Aorta (tissue), 5 donors: ENCODE results near the gene SPATA31D3. TPM values are rescaled to one million over a fixed set of nuclear protein-coding genes. Genes with fewer than 3 reads are reported as not detected.
A peak's percentile ranks its signal among the peaks of the same experiment; 100 is the strongest.
"Not testable (repeated sequence)": the region's sequence is repeated elsewhere in the genome, so short reads cannot be mapped to it uniquely, and the experiment has no call there.

Source experiments
- ATAC-seq: fragments of 200-7000 bp; cut with Tn5 transposase; one replicate; pipeline ENCODE4 v1.9.1; 2022; ENCODE audit warnings: moderate library complexity; ENCODE audit not compliant: low FRiP score
- DNase-seq, 2 donors: peaks; one replicate each; pipeline ENCODE4 v3.0.0-alpha.2; 2020
- H3K27ac ChIP-seq, 2 donors: one replicate each; pipeline ENCODE4 v1.5.1; 2013; ENCODE audit warnings: low read length in 2 of 2, mild to moderate bottlenecking in 2 of 2, moderate library complexity in 2 of 2, control low read depth in 1 of 2, inconsistent platforms in 1 of 2, low read depth in 1 of 2
- H3K27me3 ChIP-seq, 2 donors: one replicate each; pipeline ENCODE4 v1.6.1; 2013; ENCODE audit warnings: control low read depth in 1 of 2, low read length in 1 of 2, mild to moderate bottlenecking in 1 of 2, moderate library complexity in 1 of 2; ENCODE audit not compliant: insufficient read depth in 2 of 2, control insufficient read depth in 1 of 2
- H3K36me3 ChIP-seq, 2 donors: one replicate each; pipeline ENCODE4 v1.6.1; 2013; ENCODE audit warnings: control low read depth in 1 of 2, low read length in 1 of 2, mild to moderate bottlenecking in 1 of 2; ENCODE audit not compliant: insufficient read depth in 2 of 2, control insufficient read depth in 1 of 2
- H3K4me1 ChIP-seq, 2 donors: one replicate each; pipeline ENCODE4 v1.6.1; 2013; ENCODE audit warnings: low read length in 2 of 2, control low read depth in 1 of 2, mild to moderate bottlenecking in 1 of 2, moderate library complexity in 1 of 2; ENCODE audit not compliant: insufficient read depth in 2 of 2, control insufficient read depth in 1 of 2
- H3K4me3 ChIP-seq, 2 donors: one replicate each; pipeline ENCODE4 v1.5.1; 2013; ENCODE audit warnings: low read length in 2 of 2, control low read depth in 1 of 2, mild to moderate bottlenecking in 1 of 2
- H3K9me3 ChIP-seq: one replicate; pipeline ENCODE4 v1.6.1; 2013; ENCODE audit warnings: mild to moderate bottlenecking, low read length; ENCODE audit not compliant: control insufficient read depth
- WGBS, 2 donors: extraction: QIAGEN DNeasy Blood & Tissue Kit; methylation state at CpG; one replicate each; pipeline ENCODE4 v1.1.7; 2013; 5-methylcytosine and 5-hydroxymethylcytosine counted together
- intact Hi-C, 2 donors: fragments of 100-400 bp; cut with DNase I; formaldehyde crosslinking; loops; one replicate each; pipeline versions ENCODE4 v1.14.2 to v1.15.0; 2022
- long read RNA-seq, 2 donors: library from polyadenylated mRNA; unstranded; transcript quantifications; one replicate each; pipeline ENCODE4 v2.0.0, GENCODE V29; 2020 to 2021
- polyA plus RNA-seq, 2 donors: library from polyadenylated mRNA; stranded (reverse); fragments of 200-250 nt; gene quantifications; one replicate each; pipeline ENCODE4 v1.2.3, GENCODE V29; 2013
- total RNA-seq, 2 donors: library from RNA; stranded (reverse); fragmentation: NEBNext Ultra II Directional; extraction: Animal tissue kit (Norgen Biotek cat#: 25700); gene quantifications; one replicate each; pipeline ENCODE4 v1.2.1, GENCODE V29; 2021
- donor health status: healthy with polysubstance abuse.
- donor health status: Bipolar disorder and iron deficiency.
- donor health status: DM: no; HTN: no; CAD: no.
- donor health status: DM: no; HTN: no; CAD: no.
- donor health status: DM: yes; HTN: yes; CAD: no.

Gene SPATA31D3
- not detected for total RNA-seq
- polyA plus RNA-seq = not detected
- long read RNA-seq, donor 1 = 0 reads
- long read RNA-seq, donor 2 = 0 reads

- whole genome bisulfite sequencing, 2 donors = no CpG with 5 or more reads among the region's 2 CpGs
- ATAC-seq, H3K27ac ChIP-seq, H3K4me3 ChIP-seq, H3K27me3 ChIP-seq, H3K9me3 ChIP-seq, intact Hi-C loops, DNase-seq, H3K36me3 ChIP-seq, H3K4me1 ChIP-seq: not testable (repeated sequence)
Observed at GRCh38 chr9:81943393-81943792, at the start of gene SPATA31D3. TSS of gene SPATA31D3 (plus strand) at chr9:81943500. CDS start at chr9:81943586, 86 bp downstream.

GRCh38 chr9:81893929-81894328, 49.4 kb upstream of the SPATA31D3 start:
- DNase-seq (no peak), ATAC-seq (no peak)
- intact Hi-C loops = no loop called here
- no peaks in the 10 kb centered on the region for H3K4me1 ChIP-seq
- H3K27ac ChIP-seq = no peak overlapping the region
- no peaks in the 10 kb centered on the region for H3K9me3 ChIP-seq
- WGBS, 2 donors = 92 to 95% methylated on average over 3 of the region's 3 CpGs
- no peaks in the 10 kb centered on the region for H3K27me3 ChIP-seq
- H3K36me3 ChIP-seq = no peaks in the 10 kb centered on the region
- no peak overlapping the region for H3K4me3 ChIP-seq

- no peaks in the 10 kb centered on the region for H3K9me3 ChIP-seq
- H3K27ac ChIP-seq = no peak overlapping the region
- ATAC-seq (no peak), DNase-seq (no peak)
- intact Hi-C loops = no loop called here
- WGBS, 2 donors = 94 to 100% methylated on average over 1 of the region's 1 CpG
- no peak overlapping the region for H3K4me3 ChIP-seq
- no peaks in the 10 kb centered on the region for H3K4me1 ChIP-seq
- H3K27me3 ChIP-seq = no peaks in the 10 kb centered on the region
- H3K36me3 ChIP-seq = no peaks in the 10 kb centered on the region
Observed at GRCh38 chr9:81894891-81895290, 48.4 kb upstream of the SPATA31D3 start.

- no peak for DNase-seq
- intact Hi-C loops = no loop called here
Observed at GRCh38 chr9:81896070-81896469, 47.2 kb upstream of the SPATA31D3 start.

DNA sequence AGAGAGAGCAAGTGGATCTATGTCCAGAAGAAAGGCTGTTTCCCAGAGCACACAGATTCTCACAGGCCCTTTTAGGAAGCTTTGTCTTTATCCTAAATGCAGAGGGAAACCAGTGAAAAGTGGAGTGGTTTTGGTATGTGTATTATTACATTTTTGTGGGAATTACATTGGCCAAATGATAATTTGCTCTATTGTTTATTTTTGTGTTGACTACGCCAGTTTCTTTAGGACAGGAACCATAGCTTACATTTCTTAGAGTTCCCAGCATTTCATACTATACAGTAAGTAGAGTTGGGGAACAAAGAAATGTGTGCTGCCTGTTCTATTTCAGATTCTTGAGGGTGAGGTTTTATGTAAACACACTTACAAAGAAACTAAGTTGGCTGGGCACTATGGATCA, 44.4 kb upstream of the SPATA31D3 start:
- H3K27ac ChIP-seq = no peak overlapping the region
- intact Hi-C loops = no loop called here
- H3K27me3 ChIP-seq = no peaks in the 10 kb centered on the region
- H3K4me1 ChIP-seq = peaks cover 0 to 3% of the 10 kb centered on the region in 2 donors
- ATAC-seq (no peak), DNase-seq (no peak)
- 63 to 73% methylated on average over 1 of the region's 1 CpG for WGBS, 2 donors
- no peaks in the 10 kb centered on the region for H3K36me3 ChIP-seq
- no peaks in the 10 kb centered on the region for H3K9me3 ChIP-seq
- H3K4me3 ChIP-seq = no peak overlapping the region

More at GRCh38 chr9:81896070-81896469, 47.2 kb upstream of the SPATA31D3 start:
- H3K27ac ChIP-seq = no peak overlapping the region
- H3K27me3 ChIP-seq = no peaks in the 10 kb centered on the region
- no peaks in the 10 kb centered on the region for H3K9me3 ChIP-seq
- no peaks in the 10 kb centered on the region for H3K4me1 ChIP-seq
- H3K4me3 ChIP-seq = no peak overlapping the region
- no peak for ATAC-seq
- no peaks in the 10 kb centered on the region for H3K36me3 ChIP-seq

- no peaks in the 10 kb centered on the region for H3K36me3 ChIP-seq
- WGBS, 2 donors = 4 to 8% methylated on average over 2 of the region's 2 CpGs
- no peaks in the 10 kb centered on the region for H3K27me3 ChIP-seq
- no peaks in the 10 kb centered on the region for H3K9me3 ChIP-seq
- no peak overlapping the region for H3K4me3 ChIP-seq
- H3K4me1 ChIP-seq = peaks cover 3 to 4% of the 10 kb centered on the region in 2 donors
- DNase-seq = no peak
- peak; percentile 36 for ATAC-seq
- H3K27ac ChIP-seq = peak overlapping the region in 1 of 2 donors; percentile 57
- intact Hi-C loops = no loop called here
Observed at GRCh38 chr9:81902196-81902595, 41.1 kb upstream of the SPATA31D3 start.

DNA sequence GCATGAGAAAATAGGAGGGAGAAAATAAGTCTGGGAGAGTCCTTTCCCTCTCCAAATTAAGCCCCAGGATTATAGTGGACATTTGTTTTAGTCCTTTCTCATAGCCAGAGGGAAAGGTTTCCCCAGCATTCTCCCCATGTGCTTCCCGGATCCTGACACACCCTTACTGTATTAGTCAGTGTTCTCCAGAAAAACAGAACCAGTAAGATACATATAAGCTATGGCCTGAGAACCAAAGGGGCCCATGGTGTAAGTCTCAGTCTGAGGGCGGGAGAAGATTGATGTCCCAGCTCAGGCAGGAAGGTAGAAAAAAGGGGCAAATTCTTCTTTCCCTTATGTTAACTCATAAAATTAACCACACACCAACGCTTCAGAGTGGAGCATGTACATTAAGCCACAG, 40.7 kb upstream of the SPATA31D3 start:
- no peak overlapping the region for H3K4me3 ChIP-seq
- peak overlapping the region; percentile 20 to 57 for H3K27ac ChIP-seq
- peaks cover 3 to 4% of the 10 kb centered on the region in 2 donors for H3K4me1 ChIP-seq
- H3K9me3 ChIP-seq = no peaks in the 10 kb centered on the region
- 69 to 76% methylated on average over 3 of the region's 3 CpGs for WGBS, 2 donors
- ATAC-seq (no peak), DNase-seq (no peak)
- H3K27me3 ChIP-seq = no peaks in the 10 kb centered on the region
- intact Hi-C loops = no loop called here
- no peaks in the 10 kb centered on the region for H3K36me3 ChIP-seq

DNA sequence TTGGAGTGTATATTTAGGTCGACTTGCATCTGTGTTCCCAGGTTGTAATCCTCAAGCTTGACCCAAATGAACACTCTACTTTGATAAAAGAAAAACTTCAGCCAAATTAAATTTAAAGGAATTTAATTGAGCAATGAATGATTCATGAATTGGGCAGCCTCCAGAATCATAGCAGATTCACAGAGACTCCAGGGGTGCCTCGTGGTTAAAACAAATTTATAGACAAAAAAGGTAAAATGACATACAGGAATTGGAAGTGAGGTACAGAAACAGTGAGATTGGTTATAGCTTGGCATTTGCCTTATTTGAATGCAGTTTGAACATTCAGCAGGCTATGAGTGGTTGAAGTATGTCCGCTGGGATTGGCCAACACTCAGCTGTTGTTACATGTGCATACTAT, 36.6 kb upstream of the SPATA31D3 start:
- Histone ChIP-seq H3K4me1 (peaks cover 2 to 4% of the 10 kb centered on the region in 2 donors), H3K4me3 (no peak overlapping the region), H3K36me3 (no peaks in the 10 kb centered on the region), H3K9me3 (no peaks in the 10 kb centered on the region), H3K27ac (no peak overlapping the region), H3K27me3 (no peaks in the 10 kb centered on the region)
- ATAC-seq (no peak), DNase-seq (no peak)
- intact Hi-C loops = no loop called here
- 45 to 47% methylated on average over 3 of the region's 3 CpGs for WGBS, 2 donors

GRCh38 chr9:81912135-81912534, 31.2 kb upstream of the SPATA31D3 start:
- intact Hi-C loops = no loop called here
- Histone ChIP-seq H3K9me3 (no peaks in the 10 kb centered on the region), H3K27ac (no peak overlapping the region), H3K36me3 (no peaks in the 10 kb centered on the region), H3K27me3 (no peaks in the 10 kb centered on the region), H3K4me1 (no peaks in the 10 kb centered on the region), H3K4me3 (no peak overlapping the region)
- ATAC-seq (no peak), DNase-seq (no peak)
- WGBS, 2 donors = 95 to 96% methylated on average over 6 of the region's 6 CpGs
